C4-2B (cell line): Measurements from ENCODE around the gene MS4A7.

Experiments used
- H3K27ac ChIP-seq: fragments of 450-650 bp; 2 replicates; pipeline ENCODE4 v1.5.1; 2017
- CTCF ChIP-seq: fragments of 450-650 bp; conservative IDR thresholded peaks from 2 replicates; pipeline ENCODE4 v1.5.1; 2017; ENCODE audit warnings: mild to moderate bottlenecking
- ZFX ChIP-seq: fragments of 450-650 bp; IDR thresholded peaks from 2 replicates; pipeline ENCODE4 v1.6.1; 2017

The MS4A7 gene

GRCh38 chr11:60390419-60390818 lies 12.1 kb downstream of the MS4A7 start:
- TF ChIP-seq ZFX (no peak), CTCF (no peak)
- H3K27ac ChIP-seq: no peak overlapping the region

GRCh38 chr11:60392361-60392760 lies 14.0 kb downstream of the MS4A7 start:
- TF ChIP-seq CTCF (no peak), ZFX (no peak)
- H3K27ac ChIP-seq: no peak overlapping the region

DNA sequence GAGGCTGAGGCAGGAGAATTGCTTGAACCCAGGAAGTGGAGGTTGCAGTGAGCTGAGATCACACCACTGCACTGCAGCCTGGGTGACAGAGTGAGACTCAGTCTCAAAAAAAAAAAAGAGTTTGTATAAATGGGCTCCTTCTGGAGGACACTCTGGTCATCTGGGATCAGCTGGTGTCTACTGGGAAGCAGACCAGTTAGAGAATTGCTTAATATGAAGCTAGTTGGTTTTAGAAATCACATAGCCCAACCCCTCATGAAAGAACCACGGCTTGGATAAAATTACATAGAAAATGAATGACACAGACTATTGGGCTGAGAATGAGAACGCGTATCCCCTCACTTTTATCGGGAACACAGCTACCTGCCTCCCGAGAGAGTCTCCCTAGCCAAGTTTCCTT lies 14.7 kb downstream of the MS4A7 start:
- H3K27ac ChIP-seq: no peak overlapping the region
- no peak for TF ChIP-seq ZFX
- no peak for TF ChIP-seq CTCF

DNA sequence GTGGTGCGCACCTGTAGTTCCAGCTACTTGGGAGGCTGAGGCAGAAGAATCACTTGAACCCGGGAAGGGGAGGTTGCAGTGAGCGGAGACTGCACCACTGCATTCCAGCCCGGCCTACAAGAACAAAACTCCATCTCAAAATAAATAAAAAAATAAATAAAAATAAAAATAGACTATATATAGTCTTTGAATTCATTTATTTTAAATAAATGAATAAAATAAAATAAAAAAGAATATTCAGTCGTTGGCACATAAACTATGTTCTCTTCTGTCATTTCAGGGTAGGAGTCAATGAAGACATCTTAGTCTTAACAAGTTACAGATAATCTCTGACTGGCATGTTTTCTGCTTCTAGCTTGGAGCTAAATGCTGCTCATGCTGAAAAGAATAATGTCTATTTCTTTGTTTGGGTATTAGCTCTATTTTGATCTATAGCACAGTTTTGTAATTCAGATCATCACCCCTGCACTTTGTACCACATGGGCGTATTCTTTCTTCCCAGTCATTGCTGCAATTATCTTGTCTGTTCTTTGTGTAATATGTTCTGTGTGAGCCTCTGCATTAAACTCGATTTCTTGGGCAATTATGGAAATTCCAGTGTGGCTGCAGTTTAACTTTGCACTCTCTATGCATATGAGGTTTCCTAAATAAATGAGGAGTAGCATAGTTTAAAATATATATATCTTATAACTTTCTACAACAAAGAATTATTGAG lies 16.5 kb downstream of the MS4A7 start:
- TF ChIP-seq CTCF: no peak
- TF ChIP-seq ZFX: no peak
- H3K27ac ChIP-seq: no peak overlapping the region

- TF ChIP-seq ZFX (no peak), CTCF (no peak)
- no peak within 1 kb of the TSS for H3K27ac ChIP-seq
These were observed 18.1 kb downstream of the MS4A7 start, which contains the start of gene MS4A14 for GRCh38 chr11:60396382-60396781. Gene MS4A14 (plus strand): TSS chr11:60396459. CDS start chr11:60396579, 120 bp downstream.

GRCh38 chr11:60396799-60397198 lies 18.5 kb downstream of the MS4A7 start:
- no peak overlapping the region for H3K27ac ChIP-seq
- TF ChIP-seq CTCF (no peak), ZFX (no peak)

- H3K27ac ChIP-seq: no peak overlapping the region
- TF ChIP-seq CTCF: no peak
- no peak for TF ChIP-seq ZFX
These were observed 41.7 kb downstream of the MS4A7 start for GRCh38 chr11:60420015-60420414.
